HTR-8/SVneo (cell line): ENCODE measurements around the gene KRTAP10-7.
A peak's percentile ranks its signal among the peaks of the same experiment; 100 is the strongest.
"Not testable (repeated sequence)": the region's sequence is repeated elsewhere in the genome, so short reads cannot be mapped to it uniquely, and the experiment has no call there.

Experiments
- DNase-seq: peaks from one replicate; pipeline ENCODE4 v3.0.0; 2011; ENCODE audit warnings: low spot score, mixed read lengths; ENCODE audit not compliant: insufficient read length
- FAIRE-seq: peaks from 2 replicates; lab custom pipeline; 2011; peaks lifted over from hg19 to GRCh38; lab: Jason Lieb, UNC

KRTAP10-7 gene

GRCh38 chr21:44627181-44627822 lies 26.9 kb downstream of the KRTAP10-7 start:
- not testable (repeated sequence) for DNase-seq, FAIRE-seq

- not testable (repeated sequence) for DNase-seq, FAIRE-seq
Measured at GRCh38 chr21:44627831-44628233, 27.4 kb downstream of the KRTAP10-7 start.

- DNase-seq (no peak), FAIRE-seq (no peak)
Measured at GRCh38 chr21:44628707-44629391, 28.5 kb downstream of the KRTAP10-7 start.

- FAIRE-seq (no peak), DNase-seq (no peak)
Measured at GRCh38 chr21:44630440-44630839, 30.0 kb downstream of the KRTAP10-7 start.

GRCh38 chr21:44632067-44632466 lies 31.7 kb downstream of the KRTAP10-7 start:
- no peak for DNase-seq
- FAIRE-seq: no peak

GRCh38 chr21:44636209-44637017 lies 36.0 kb downstream of the KRTAP10-7 start:
- FAIRE-seq: no peak
- no peak for DNase-seq

GRCh38 chr21:44637018-44637850 lies 36.8 kb downstream of the KRTAP10-7 start, which contains the start of gene KRTAP10-10:
KRTAP10-10 (plus strand) TSS chr21:44637356; CDS start chr21:44637418, 62 bp downstream.
- peak; percentile 65 for FAIRE-seq
- no peak for DNase-seq

- DNase-seq: not testable (repeated sequence)
- peak; percentile 72 for FAIRE-seq
Measured at GRCh38 chr21:44637851-44638348, 37.5 kb downstream of the KRTAP10-7 start.

GRCh38 chr21:44638506-44639330 lies 38.3 kb downstream of the KRTAP10-7 start:
- not testable (repeated sequence) for FAIRE-seq, DNase-seq

GRCh38 chr21:44639331-44639655 lies 38.9 kb downstream of the KRTAP10-7 start:
- no peak for DNase-seq
- no peak for FAIRE-seq

- DNase-seq (no peak), FAIRE-seq (no peak)
Measured at GRCh38 chr21:44640761-44641160, 40.4 kb downstream of the KRTAP10-7 start.

- DNase-seq (no peak), FAIRE-seq (no peak)
Measured at GRCh38 chr21:44643741-44644310, 43.4 kb downstream of the KRTAP10-7 start.

GRCh38 chr21:44644878-44645277 lies 44.5 kb downstream of the KRTAP10-7 start:
- FAIRE-seq (no peak), DNase-seq (no peak)

GRCh38 chr21:44646366-44647221 lies 46.2 kb downstream of the KRTAP10-7 start, which contains the start of gene KRTAP10-11:
KRTAP10-11 (plus strand) TSS chr21:44646414; CDS start chr21:44646459, 45 bp downstream.
- DNase-seq: not testable (repeated sequence)
- FAIRE-seq: peak; percentile 9

- DNase-seq: no peak
- no peak for FAIRE-seq
Measured at GRCh38 chr21:44647222-44647552, 46.8 kb downstream of the KRTAP10-7 start.

GRCh38 chr21:44648557-44649311 lies 48.3 kb downstream of the KRTAP10-7 start:
- no peak for DNase-seq
- no peak for FAIRE-seq

GRCh38 chr21:44649521-44650100 lies 49.2 kb downstream of the KRTAP10-7 start:
- no peak for DNase-seq
- no peak for FAIRE-seq
